Central memory CD4-positive, alpha-beta T cell (primary cell): ENCODE results near the gene OR10A7.
"Not testable (repeated sequence)": the region's sequence is repeated elsewhere in the genome, so short reads cannot be mapped to it uniquely, and the experiment has no call there.

Experiments
- DNase-seq: peaks from one replicate; pipeline ENCODE4 v3.0.0; 2022
- total RNA-seq, 3 experiments: gene quantifications; one replicate each; lab custom pipeline; 2026; lab: John Stamatoyannopoulos, UW

OR10A7 gene, protein sequence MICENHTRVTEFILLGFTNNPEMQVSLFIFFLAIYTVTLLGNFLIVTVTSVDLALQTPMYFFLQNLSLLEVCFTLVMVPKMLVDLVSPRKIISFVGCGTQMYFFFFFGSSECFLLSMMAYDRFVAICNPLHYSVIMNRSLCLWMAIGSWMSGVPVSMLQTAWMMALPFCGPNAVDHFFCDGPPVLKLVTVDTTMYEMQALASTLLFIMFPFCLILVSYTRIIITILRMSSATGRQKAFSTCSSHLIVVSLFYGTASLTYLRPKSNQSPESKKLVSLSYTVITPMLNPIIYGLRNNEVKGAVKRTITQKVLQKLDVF
- total RNA-seq = 0 reads per million in 3 experiments

DNA sequence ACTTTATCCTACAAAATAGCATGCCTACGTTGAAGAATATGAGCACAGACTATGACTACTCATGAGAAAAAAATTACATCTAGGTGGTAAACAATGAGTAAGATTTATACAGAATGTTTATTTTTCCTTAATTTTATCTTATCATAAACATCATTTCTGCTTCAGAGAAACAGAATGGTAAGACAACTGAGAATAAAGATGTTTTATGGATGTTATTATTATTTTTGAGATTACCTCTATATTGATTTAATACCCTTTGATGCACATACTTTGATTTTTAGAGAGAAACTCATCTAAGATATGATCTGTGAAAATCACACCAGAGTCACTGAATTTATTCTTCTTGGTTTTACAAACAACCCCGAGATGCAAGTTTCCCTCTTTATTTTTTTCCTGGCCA is at the start of gene OR10A7:
Gene OR10A7 (plus strand): TSS at position 301 of the 400 bp plus-strand sequence. CDS start 0 bp downstream, at position 301.
- DNase-seq = no peak

DNA sequence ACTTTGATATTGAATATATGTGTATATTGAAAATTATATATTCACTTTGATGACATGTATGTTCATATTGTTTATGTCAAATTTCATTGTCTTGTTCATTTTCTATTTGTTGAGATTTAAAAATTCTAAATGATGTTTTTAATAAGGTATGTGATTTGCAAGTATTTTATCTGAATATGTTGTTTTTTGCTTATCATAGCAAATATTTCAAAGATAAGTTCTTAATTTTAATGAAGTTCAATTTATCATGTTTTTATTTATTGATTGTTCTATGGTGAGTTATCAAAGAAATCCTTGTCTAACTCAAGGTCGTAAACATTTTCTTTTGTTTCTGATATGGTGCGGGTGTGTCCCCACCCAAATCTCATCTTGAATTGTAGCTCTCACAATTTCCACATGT is 49.4 kb upstream of the OR10A7 start:
- no peak for DNase-seq

DNA sequence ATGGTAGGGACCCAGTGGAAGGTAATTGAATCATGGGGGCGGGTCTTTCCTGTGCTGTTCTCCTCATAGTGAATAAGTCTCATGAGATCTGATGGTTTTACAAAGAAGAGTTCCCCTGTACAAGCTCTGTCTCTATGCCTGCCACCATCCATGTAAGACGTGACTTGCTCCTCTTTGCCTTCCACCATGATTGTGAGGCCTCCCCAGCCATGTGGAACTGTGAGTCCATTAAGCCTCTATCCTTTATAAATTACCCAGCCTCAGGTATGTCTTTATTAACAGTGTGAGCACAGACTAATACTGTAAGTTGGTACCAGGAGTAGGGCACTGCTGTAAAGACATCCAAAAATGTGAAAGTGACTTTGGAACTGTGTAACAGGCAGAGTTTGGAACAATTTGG is 49.0 kb upstream of the OR10A7 start:
- not testable (repeated sequence) for DNase-seq

DNA sequence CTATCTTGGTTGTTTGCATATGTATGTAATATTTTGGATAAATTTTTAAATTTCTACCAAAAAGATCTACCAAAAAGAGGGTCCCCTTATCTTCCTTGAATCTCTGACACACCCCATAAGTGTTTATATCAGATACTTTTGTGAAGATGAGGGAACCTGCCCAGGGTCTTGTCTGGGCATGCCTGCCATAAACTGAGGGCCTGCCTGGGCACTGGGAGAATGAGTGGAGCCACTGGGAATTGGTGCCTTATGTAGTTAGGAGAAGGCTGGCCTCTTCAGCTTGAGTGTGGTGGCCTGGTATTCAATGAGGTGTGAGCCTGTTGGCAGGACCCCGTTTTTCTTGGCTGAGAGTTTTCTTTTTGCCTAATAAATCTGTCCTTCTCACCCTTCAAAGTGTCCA is 48.1 kb upstream of the OR10A7 start:
- DNase-seq = no peak

DNA sequence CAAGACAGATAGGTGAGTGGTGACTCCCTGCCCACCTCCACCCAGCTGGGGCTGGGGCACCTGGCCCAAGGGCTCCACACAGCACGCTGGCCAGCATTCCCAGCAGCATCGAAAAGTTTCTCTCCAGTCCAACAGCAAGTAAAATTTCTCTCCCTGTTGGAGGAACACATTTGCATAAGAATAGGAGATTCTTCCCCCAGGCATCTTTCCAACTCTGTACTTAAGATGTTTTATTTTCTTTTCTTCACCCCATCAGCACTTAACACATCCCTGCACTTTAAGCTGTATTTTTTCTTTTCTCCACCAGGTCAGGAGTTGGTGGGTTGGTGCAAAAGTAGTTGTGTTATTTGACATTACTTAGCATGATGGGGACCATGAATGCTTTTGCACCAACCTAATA is 47.4 kb upstream of the OR10A7 start:
- no peak for DNase-seq

DNA sequence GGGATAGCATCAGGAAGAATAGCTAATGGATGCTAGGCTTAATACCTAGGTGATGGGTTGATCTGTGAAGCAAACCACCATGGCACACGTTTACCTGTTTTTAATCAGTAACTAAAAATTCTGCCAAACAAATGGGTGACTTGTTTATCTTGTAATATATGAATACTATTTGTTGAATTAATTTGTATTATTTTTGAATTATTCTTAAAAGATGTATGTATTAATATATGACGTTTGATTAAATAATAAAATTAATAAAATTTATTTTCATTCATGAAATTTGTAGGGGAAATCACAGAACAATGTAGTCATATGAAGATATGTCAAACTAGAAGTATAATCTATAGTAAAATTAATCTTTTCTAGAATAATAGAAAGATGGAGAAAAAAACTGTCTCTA is 32.3 kb upstream of the OR10A7 start:
- no peak for DNase-seq

DNA sequence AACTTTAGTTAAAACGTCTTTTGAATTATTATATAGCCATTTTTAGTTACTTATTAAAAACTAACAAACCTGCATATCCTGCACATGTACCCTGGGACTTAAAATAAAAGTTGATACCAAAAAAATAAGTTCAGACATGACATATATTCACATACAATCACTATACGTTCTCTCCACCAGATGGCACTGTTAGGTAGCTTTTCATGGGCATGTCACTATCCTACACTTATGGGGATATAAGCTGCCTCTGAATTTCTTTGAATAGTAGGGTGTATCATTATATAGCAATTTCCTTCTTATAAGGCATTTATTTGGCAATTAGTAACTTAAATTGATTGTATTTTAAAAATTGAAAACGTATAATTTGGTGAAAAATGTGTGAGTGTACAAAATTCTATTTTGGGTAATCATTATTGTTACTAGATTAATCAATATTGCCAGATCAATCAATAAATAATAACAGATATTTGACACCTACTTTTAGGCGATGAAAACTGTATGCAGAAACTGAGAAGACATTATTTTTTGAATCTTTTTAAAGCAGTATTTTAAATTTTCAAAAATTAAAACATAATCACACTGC is 31.8 kb upstream of the OR10A7 start:
- DNase-seq = peak; percentile 51

DNA sequence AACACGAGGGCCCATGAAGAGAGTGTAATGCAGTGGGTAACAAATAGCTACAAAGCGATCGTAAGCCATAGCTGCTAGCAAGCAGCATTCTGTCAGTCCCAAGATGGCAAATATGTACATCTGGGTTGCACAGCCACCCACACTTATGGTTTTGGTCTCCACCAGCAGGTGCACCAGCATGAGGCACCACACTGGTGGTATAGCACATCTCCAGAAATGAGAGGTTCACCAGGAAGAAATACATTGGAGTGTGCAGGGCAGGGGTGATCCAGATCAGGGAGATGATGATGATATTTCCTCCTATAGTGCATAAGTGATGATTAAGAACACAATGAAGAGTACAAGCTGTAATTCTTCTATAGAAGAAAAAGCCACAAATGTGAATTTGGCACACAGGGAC is 26.4 kb upstream of the OR10A7 start:
- no peak for DNase-seq

DNA sequence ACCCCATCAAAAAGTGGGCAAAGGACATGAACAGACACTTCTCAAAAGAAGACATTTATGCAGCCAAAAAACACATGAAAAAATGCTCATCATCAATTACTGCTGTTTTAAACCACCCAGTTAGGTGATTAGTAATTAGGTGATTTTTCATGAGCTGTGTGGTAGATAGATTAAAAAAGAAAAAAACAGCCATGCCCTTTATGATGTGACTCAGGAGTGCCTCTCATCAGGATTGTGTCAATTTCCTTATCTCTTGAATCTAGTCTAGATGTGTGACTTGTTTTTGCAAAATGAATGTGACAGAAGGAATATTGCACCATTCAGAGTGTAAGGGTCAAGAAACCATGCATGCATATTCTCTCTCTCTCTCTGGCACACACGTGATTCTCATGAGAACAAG is 5.7 kb downstream of the OR10A7 start:
- no peak for DNase-seq

DNA sequence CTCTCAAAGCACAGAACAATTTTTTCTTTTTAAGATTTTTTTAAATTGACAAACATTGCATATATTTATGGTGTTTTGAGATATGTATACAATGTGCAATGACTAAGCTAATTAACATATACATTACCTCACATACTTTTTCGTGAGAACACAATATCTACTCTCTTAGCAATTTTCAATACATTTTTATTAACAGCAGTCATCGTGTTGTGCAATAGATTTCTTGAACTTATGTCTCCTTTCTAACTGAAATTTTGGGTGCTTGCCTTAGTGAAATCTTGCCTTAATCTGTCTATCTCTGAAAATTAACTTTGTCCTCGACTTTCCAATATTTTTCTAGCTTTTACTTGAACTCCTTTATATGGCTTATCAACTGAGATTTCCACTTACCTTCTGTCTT is 6.8 kb downstream of the OR10A7 start:
- DNase-seq = no peak

DNA sequence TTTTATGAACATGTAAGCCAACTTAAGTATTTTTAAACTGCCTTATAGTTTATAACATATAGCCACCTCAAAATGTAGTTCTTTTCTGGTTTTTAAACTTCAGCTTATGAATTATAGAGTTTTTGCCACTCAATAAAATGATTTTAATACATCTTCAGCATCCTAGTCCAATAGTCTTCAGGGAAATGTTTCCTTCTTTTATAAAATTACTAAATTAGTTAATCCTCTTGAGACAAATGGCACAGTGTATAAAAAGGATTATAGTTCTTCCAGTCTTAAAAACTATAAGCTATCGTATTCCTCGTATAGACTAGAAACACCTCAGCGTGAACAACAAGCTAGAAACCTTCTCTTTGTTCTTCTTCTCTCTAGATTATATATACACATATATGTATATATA is 23.5 kb downstream of the OR10A7 start, which contains the start of gene OR6C74:
Gene OR6C74 (plus strand): TSS at position 301 of the 400 bp plus-strand sequence. CDS start 2,679 bp downstream, outside the sequence.
- DNase-seq = no peak

DNA sequence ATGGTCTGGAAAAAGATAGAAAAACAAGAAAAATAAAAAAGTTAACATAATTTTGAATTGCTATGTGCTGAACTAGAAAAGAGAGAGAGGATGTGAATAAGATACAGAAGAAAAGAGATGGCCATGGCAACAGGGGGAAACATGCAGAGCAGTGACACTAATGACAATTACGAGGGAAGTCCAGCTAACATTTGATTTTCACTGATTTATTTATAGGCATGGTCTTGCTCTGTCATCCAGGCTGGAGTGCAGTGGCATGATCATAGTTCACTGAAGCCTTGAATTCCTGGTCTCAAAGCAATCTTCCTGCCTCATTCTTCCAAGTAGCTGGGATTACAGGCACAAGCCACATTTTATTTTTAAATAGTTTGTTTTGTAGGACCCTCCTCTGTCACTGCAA is 25.3 kb downstream of the OR10A7 start:
- no peak for DNase-seq

DNA sequence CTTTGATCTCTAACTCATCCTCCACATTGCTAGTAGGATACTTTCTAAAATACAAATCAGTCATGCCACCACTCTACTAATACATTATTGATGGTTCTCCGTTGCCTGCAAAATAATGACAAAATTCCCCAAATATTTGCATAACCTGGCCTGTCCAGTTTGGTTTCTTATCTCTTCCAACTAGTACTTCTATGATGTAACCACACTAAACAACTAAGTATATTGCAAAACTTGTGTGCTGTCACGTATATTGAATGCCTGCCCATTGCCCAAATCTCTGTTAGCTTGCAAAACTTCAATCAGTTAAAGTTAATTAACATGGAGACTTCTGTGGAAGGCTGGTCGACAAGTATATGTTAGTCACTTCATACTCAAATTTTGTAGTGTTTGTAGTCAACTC is 30.1 kb downstream of the OR10A7 start:
- DNase-seq = no peak

DNA sequence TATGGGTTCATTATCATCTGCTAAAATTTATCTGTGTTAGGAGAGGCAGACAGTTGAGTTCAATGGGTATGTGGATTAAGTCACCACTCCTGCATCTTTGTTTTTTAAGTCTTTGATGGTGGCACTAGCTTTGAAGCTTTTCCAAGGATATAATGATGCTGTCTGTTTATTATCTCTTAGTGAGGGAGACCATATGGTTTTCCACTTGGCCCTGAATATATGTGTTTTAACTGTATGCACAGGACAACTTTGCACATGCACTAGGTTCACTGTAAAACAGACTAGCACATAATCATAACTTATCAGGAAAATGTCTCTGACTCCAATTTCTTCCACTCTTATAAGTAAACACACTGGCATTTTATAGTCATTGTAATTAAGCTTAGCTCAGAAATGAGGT is 32.5 kb downstream of the OR10A7 start:
- DNase-seq = no peak

DNA sequence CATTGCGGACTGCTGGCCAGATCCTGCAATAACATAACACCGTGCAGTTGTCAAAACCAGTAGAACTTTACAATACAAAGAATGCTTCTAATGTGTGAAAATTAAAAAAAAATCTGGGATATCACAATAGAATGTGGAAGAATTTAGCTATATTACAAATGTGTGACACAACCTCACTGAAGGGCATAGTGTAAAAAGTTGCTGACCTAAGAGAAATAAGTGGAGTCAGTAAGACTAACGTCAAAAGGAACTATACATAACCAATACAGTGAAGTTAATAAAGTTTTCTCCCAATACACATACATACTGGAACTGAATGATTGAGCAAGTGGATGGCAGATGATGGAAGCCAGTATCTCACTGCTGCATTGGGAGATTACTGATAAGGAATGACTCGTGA is 36.0 kb downstream of the OR10A7 start:
- no peak for DNase-seq

DNA sequence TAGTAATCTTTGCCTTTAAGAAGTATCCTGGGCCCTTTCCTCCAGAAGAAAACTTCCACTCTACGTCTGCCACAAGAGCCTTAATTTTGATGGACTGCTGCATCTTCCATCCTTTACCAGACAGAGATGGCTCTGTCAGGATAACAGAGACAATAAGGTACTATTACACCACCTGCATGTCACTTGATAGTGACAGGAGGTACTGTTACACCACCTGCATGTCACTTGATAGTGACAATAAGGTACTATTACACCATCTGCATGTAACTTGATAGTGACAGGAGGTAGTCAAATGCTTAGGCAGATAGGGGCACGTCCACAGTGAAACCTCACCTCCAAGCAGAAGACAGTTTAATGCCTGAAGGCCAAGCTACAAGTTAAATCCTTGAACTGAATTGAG is 37.5 kb downstream of the OR10A7 start:
- DNase-seq = no peak
